Tibial nerve (tissue), 4 donors: Measurements from ENCODE around the gene DNAJC11. TPM values are rescaled to one million over a fixed set of nuclear protein-coding genes. Genes with fewer than 3 reads are reported as not detected.
"Not testable (repeated sequence)": the region's sequence is repeated elsewhere in the genome, so short reads cannot be mapped to it uniquely, and the experiment has no call there.

Experiments
- DNase-seq, 2 donors: peaks; one replicate each; pipeline ENCODE4 v3.0.0-alpha.2; 2019; ENCODE audit warnings: low spot score in 2 of 2
- H3K27ac ChIP-seq, 4 donors: fragments of 200-600 bp; sonication (generic) in 3 of 4; one replicate each; pipeline ENCODE4 v1.5.1; 2017 to 2019; ENCODE audit warnings: mild to moderate bottlenecking in 1 of 4
- H3K27me3 ChIP-seq, 2 donors: fragments of 200-600 bp; sonication (generic) in 1 of 2; one replicate each; pipeline versions ENCODE4 v1.5.1 to v1.6.0; 2017 to 2019
- H3K36me3 ChIP-seq, 3 donors: fragments of 200-600 bp; sonication (generic); one replicate each; pipeline ENCODE4 v1.5.1; 2018 to 2019
- H3K4me1 ChIP-seq, 4 donors: fragments of 200-600 bp; sonication (generic) in 3 of 4; one replicate each; pipeline ENCODE4 v1.5.1; 2017 to 2019
- H3K4me3 ChIP-seq, 4 donors: fragments of 200-600 bp; sonication (generic) in 3 of 4; one replicate each; pipeline ENCODE4 v1.5.1; 2017 to 2019; ENCODE audit warnings: mild to moderate bottlenecking in 1 of 4, moderate library complexity in 1 of 4
- H3K9me3 ChIP-seq, 4 donors: fragments of 200-600 bp; sonication (generic) in 3 of 4; one replicate each; pipeline ENCODE4 v1.5.1; 2017 to 2019
- CTCF ChIP-seq, 5 experiments: fragments of 200-600 bp in 3 of 5; fragments of 450-650 bp in 2 of 5; sonication (generic) in 3 of 5; IDR thresholded peaks; one replicate each; pipeline ENCODE4 v1.5.1; 2016 to 2019; ENCODE audit warnings: antibody characterized with exemption in 5 of 5, mild to moderate bottlenecking in 3 of 5, moderate library complexity in 2 of 5
- EP300 ChIP-seq, 2 donors: sonication (generic); formaldehyde crosslinking; IDR thresholded peaks; one replicate each; pipeline ENCODE4 v1.6.1; 2017; ENCODE audit warnings: antibody characterized with exemption in 2 of 2, mild to moderate bottlenecking in 1 of 2
- POLR2A ChIP-seq, 2 donors: fragments of 450-650 bp; IDR thresholded peaks; one replicate each; pipeline ENCODE4 v1.6.1; 2017; ENCODE audit warnings: antibody characterized with exemption in 2 of 2, mild to moderate bottlenecking in 2 of 2, moderate library complexity in 2 of 2
- WGBS, 2 donors: methylation state at CpG; one replicate each; pipeline ENCODE4 v1.1.5; 2018; 5-methylcytosine and 5-hydroxymethylcytosine counted together
- total RNA-seq, 4 donors: library from RNA; depleted of rRNA; stranded (reverse); fragments of >200 nt; gene quantifications; one replicate each; pipeline ENCODE4 v1.1.0, GENCODE V29; 2016

The DNAJC11 gene
- total RNA-seq, 4 donors from 2014 or later, result 24.9 to 36.9 (median 31.7) TPM

GRCh38 chr1:6723621-6724428 lies 22.2 kb upstream of the DNAJC11 start:
- 74 to 76% methylated on average over 17 of the region's 17 CpGs for WGBS, 2 donors
- no peak overlapping the region for H3K4me3 ChIP-seq
- H3K27me3 ChIP-seq, result no peaks in the 10 kb centered on the region
- H3K4me1 ChIP-seq, result peaks cover 0 to 4% (median 0%) of the 10 kb centered on the region in 4 donors
- no peak for TF ChIP-seq POLR2A (IDR thresholded peaks at IDR 0.05)
- H3K36me3 ChIP-seq, result no peaks in the 10 kb centered on the region
- no peak for DNase-seq
- H3K27ac ChIP-seq, result no peak overlapping the region
- no peaks in the 10 kb centered on the region for H3K9me3 ChIP-seq

- 76 to 91% methylated on average over 1 of the region's 1 CpG for WGBS, 2 donors
- no peak overlapping the region for H3K27ac ChIP-seq
- no peaks in the 10 kb centered on the region for H3K4me1 ChIP-seq
- H3K27me3 ChIP-seq, result no peaks in the 10 kb centered on the region
- H3K4me3 ChIP-seq, result no peak overlapping the region
- peaks cover 0 to 16% (median 0%) of the 10 kb centered on the region in 4 donors for H3K9me3 ChIP-seq
- no peaks in the 10 kb centered on the region for H3K36me3 ChIP-seq
- DNase-seq, result no peak
- TF ChIP-seq POLR2A (IDR thresholded peaks at IDR 0.05), result no peak
- TF ChIP-seq CTCF (IDR thresholded peaks at IDR 0.05), result no peak
- no peak for TF ChIP-seq EP300 (IDR thresholded peaks at IDR 0.05)
Observed at GRCh38 chr1:6711174-6711573, 9.6 kb upstream of the DNAJC11 start.

- Histone ChIP-seq H3K9me3 (no peaks in the 10 kb centered on the region), H3K4me1 (peaks cover 3 to 14% (median 13%) of the 10 kb centered on the region in 4 donors), H3K36me3 (no peaks in the 10 kb centered on the region), H3K4me3 (no peak overlapping the region), H3K27me3 (no peaks in the 10 kb centered on the region), H3K27ac (no peak overlapping the region)
- no peak for TF ChIP-seq POLR2A (IDR thresholded peaks at IDR 0.05)
- TF ChIP-seq EP300 (IDR thresholded peaks at IDR 0.05), result no peak
- no peak for TF ChIP-seq CTCF (IDR thresholded peaks at IDR 0.05)
- WGBS, 2 donors, result 86 to 89% methylated on average over 6 of the region's 6 CpGs
- DNase-seq, result no peak
Observed at GRCh38 chr1:6704746-6705145, 3.1 kb upstream of the DNAJC11 start.

- Histone ChIP-seq H3K27me3 (no peaks in the 10 kb centered on the region), H3K27ac (no peak overlapping the region), H3K4me3 (no peak overlapping the region), H3K9me3 (no peaks in the 10 kb centered on the region), H3K36me3 (no peaks in the 10 kb centered on the region), H3K4me1 (peaks cover 3 to 29% (median 14%) of the 10 kb centered on the region in 4 donors)
- TF ChIP-seq POLR2A (IDR thresholded peaks at IDR 0.05), result no peak
- no peak for TF ChIP-seq CTCF (IDR thresholded peaks at IDR 0.05)
- TF ChIP-seq EP300 (IDR thresholded peaks at IDR 0.05), result no peak
- DNase-seq, result no peak
- WGBS, 2 donors, result 79 to 82% methylated on average over 4 of the region's 4 CpGs
Observed at GRCh38 chr1:6703016-6703415, 1.4 kb upstream of the DNAJC11 start.

- 6 to 16% methylated on average over 9 to 21 of the region's 24 CpGs for WGBS, 2 donors
- no peak for DNase-seq
- no peaks in the 10 kb centered on the region for H3K9me3 ChIP-seq
- H3K4me3 ChIP-seq, result peak overlapping the region; percentile 72 to 95 (median 82)
- no peak for TF ChIP-seq CTCF (IDR thresholded peaks at IDR 0.05)
- no peak for TF ChIP-seq POLR2A (IDR thresholded peaks at IDR 0.05)
- TF ChIP-seq EP300 (IDR thresholded peaks at IDR 0.05), result no peak
- peaks cover 3 to 29% (median 14%) of the 10 kb centered on the region in 4 donors for H3K4me1 ChIP-seq
- peaks cover 0 to under 1% (median 0%) of the 10 kb centered on the region in 3 donors for H3K36me3 ChIP-seq
- H3K27ac ChIP-seq, result peak overlapping the region in 3 of 4 donors; percentile 81 to 87 (median 82)
- no peaks in the 10 kb centered on the region for H3K27me3 ChIP-seq
Observed at GRCh38 chr1:6700853-6701436, 671 bp downstream of the DNAJC11 start.

GRCh38 chr1:6699915-6700314 lies 1.7 kb downstream of the DNAJC11 start:
- H3K9me3 ChIP-seq, H3K27ac ChIP-seq, H3K27me3 ChIP-seq, H3K4me3 ChIP-seq, DNase-seq, H3K36me3 ChIP-seq: not testable (repeated sequence)
- H3K4me1 ChIP-seq, result peaks cover 3 to 29% (median 14%) of the 10 kb centered on the region in 4 donors
- WGBS, 2 donors, result 92 to 95% methylated on average over 4 of the region's 4 CpGs
